Spleen (tissue), 7 donors: ENCODE data around the gene EEF2.
A peak's percentile ranks its signal among the peaks of the same experiment; 100 is the strongest.

Experiments used
- CTCF ChIP-seq, 11 experiments: fragments of 200-600 bp in 7 of 11; fragments of 450-650 bp in 4 of 11; sonication (generic) in 4 of 11; IDR thresholded peaks in 8 of 11; conservative IDR thresholded peaks in 3 of 11; 1 replicate in 7 of 11; 2 replicates in 4 of 11; pipeline versions ENCODE4 v1.4.0 to v1.8.0; 2016 to 2021; ENCODE audit warnings: antibody characterized with exemption in 11 of 11, inconsistent platforms in 4 of 11, mild to moderate bottlenecking in 1 of 11
- POLR2A ChIP-seq, 3 donors: fragments of 450-650 bp; IDR thresholded peaks; one replicate each; pipeline ENCODE4 v1.5.1; 2017; ENCODE audit warnings: antibody characterized with exemption in 3 of 3, mild to moderate bottlenecking in 1 of 3
- POLR2AphosphoS5 ChIP-seq, 3 donors: sonication (generic); formaldehyde crosslinking; IDR thresholded peaks; one replicate each; pipeline ENCODE4 v1.5.1; 2017; ENCODE audit warnings: antibody characterized with exemption in 3 of 3
- donor health status: DM: no; HTN: no; CAD: no; lungs with moderate emphysema.
- donor health status: DM: no; HTN: no; CAD: no.
- donor health status: DM: no; HTN: no; CAD: no.

- no peak for TF ChIP-seq POLR2A (IDR thresholded peaks at IDR 0.05)
- no peak for TF ChIP-seq CTCF (IDR thresholded peaks at IDR 0.05 in 8 of 11, conservative IDR thresholded peaks at IDR 0.05 in 3 of 11)
- peak in 1 of 3 donors; percentile 35 for TF ChIP-seq POLR2AphosphoS5 (IDR thresholded peaks at IDR 0.05)
Observed at GRCh38 chr19:4014541-4015491, 29.6 kb upstream of the EEF2 start.
